ENCODE results near the gene ZNF516. TPM values are rescaled to one million over a fixed set of nuclear protein-coding genes. Genes with fewer than 3 reads are reported as not detected.

The ZNF516 gene
- total RNA-seq, 1 donor: 16.3 TPM

DNA sequence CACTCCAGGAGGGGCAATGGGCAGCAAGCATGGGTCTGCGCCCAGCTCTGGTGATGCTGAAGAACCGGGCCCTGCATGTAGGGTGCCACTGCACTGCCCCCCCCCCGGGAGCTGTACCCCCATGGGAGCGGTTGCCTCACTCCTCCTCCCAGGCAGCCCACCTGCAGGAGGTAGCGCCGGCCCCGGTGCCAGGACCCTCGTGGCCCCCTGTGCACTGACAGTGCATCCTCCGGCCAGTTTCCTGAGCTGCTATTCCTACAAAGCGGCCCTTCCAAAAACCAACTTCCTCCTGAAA lies 109.4 kb downstream of the ZNF516 start:
- Histone ChIP-seq H3K9me3 (ENCODE audit: low read depth, low read length) (no peaks in the 10 kb centered on the region), H3K27ac (ENCODE audit: low read depth, low read length) (no peak overlapping the region), H3K4me3 (ENCODE audit: insufficient read depth, low read length) (no peak overlapping the region), H3K27me3 (ENCODE audit: insufficient read depth, low read length) (no peaks in the 10 kb centered on the region), H3K4me1 (ENCODE audit: insufficient read depth, low read length) (no peaks in the 10 kb centered on the region), H3K36me3 (ENCODE audit: insufficient read depth, low read length) (no peaks in the 10 kb centered on the region), H3K4me2 (ENCODE audit: insufficient read depth, low read length) (no peak overlapping the region), H4K20me1 (ENCODE audit: insufficient read depth, low read length) (peaks cover 57% of the 10 kb centered on the region), H2AFZ (ENCODE audit: low read length) (no peak overlapping the region), H3K79me2 (ENCODE audit: insufficient read depth, low read length) (peaks cover 46% of the 10 kb centered on the region)
- TF ChIP-seq, protein P1, sequence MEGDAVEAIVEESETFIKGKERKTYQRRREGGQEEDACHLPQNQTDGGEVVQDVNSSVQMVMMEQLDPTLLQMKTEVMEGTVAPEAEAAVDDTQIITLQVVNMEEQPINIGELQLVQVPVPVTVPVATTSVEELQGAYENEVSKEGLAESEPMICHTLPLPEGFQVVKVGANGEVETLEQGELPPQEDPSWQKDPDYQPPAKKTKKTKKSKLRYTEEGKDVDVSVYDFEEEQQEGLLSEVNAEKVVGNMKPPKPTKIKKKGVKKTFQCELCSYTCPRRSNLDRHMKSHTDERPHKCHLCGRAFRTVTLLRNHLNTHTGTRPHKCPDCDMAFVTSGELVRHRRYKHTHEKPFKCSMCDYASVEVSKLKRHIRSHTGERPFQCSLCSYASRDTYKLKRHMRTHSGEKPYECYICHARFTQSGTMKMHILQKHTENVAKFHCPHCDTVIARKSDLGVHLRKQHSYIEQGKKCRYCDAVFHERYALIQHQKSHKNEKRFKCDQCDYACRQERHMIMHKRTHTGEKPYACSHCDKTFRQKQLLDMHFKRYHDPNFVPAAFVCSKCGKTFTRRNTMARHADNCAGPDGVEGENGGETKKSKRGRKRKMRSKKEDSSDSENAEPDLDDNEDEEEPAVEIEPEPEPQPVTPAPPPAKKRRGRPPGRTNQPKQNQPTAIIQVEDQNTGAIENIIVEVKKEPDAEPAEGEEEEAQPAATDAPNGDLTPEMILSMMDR (IDR thresholded peaks at IDR 0.05; ENCODE audit: extremely low read depth, low read depth, low read length): no peak
- DNase-seq (ENCODE audit: insufficient read length, low spot score, missing footprints): no peak

GRCh38 chr18:76384861-76385680 lies 110.0 kb downstream of the ZNF516 start:
- no peak for DNase-seq (ENCODE audit: insufficient read length, low spot score, missing footprints)
- Histone ChIP-seq H2AFZ (ENCODE audit: low read length) (no peak overlapping the region), H3K27me3 (ENCODE audit: insufficient read depth, low read length) (no peaks in the 10 kb centered on the region), H4K20me1 (ENCODE audit: insufficient read depth, low read length) (peaks cover 51% of the 10 kb centered on the region), H3K36me3 (ENCODE audit: insufficient read depth, low read length) (no peaks in the 10 kb centered on the region), H3K4me1 (ENCODE audit: insufficient read depth, low read length) (no peaks in the 10 kb centered on the region), H3K4me3 (ENCODE audit: insufficient read depth, low read length) (no peak overlapping the region), H3K9me3 (ENCODE audit: low read depth, low read length) (no peaks in the 10 kb centered on the region), H3K79me2 (ENCODE audit: insufficient read depth, low read length) (peaks cover 40% of the 10 kb centered on the region), H3K4me2 (ENCODE audit: insufficient read depth, low read length) (no peak overlapping the region), H3K27ac (ENCODE audit: low read depth, low read length) (no peak overlapping the region)
- TF ChIP-seq, protein P1 (IDR thresholded peaks at IDR 0.05; ENCODE audit: extremely low read depth, low read depth, low read length): no peak

DNA sequence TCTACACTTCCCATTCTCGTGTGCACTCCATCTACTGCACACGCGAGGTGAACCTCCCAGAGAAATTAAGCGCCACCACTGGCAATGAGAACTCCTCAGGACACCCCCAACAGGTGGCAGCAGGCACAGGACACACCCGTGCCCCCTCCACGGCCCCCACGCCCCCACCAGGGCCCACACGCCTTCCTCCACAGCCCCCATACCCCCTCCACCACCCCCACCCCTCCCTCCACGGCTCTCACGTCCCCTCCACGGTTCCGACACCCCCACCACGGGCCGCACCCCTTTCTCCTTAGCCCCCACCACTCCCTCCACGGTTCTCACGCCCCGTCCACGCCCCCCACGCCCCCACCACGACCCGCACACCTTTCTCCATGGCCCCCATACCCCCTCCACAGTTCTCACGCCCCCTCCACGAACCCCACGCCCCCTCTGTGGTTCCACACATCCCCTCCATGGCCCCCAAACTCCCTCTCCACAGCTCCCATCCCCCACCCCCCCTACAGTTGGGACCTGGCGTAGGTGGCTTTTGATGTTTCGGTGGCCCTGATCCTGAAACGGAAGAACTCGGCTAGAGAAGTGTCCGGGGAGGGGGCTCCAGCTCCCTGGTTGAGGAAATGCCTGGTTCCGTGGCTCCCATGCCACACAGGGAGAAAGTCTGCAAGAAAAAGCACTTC lies 110.8 kb downstream of the ZNF516 start:
- no peaks in the 10 kb centered on the region for H3K4me1 ChIP-seq (ENCODE audit: insufficient read depth, low read length)
- no peak overlapping the region for H2AFZ ChIP-seq (ENCODE audit: low read length)
- no peak overlapping the region for H3K4me3 ChIP-seq (ENCODE audit: insufficient read depth, low read length)
- peaks cover 5% of the 10 kb centered on the region for H3K36me3 ChIP-seq (ENCODE audit: insufficient read depth, low read length)
- peaks cover 43% of the 10 kb centered on the region for H4K20me1 ChIP-seq (ENCODE audit: insufficient read depth, low read length)
- H3K9me3 ChIP-seq (ENCODE audit: low read depth, low read length): no peaks in the 10 kb centered on the region
- peaks cover 34% of the 10 kb centered on the region for H3K79me2 ChIP-seq (ENCODE audit: insufficient read depth, low read length)
- DNase-seq (ENCODE audit: insufficient read length, low spot score, missing footprints): no peak
- no peaks in the 10 kb centered on the region for H3K27me3 ChIP-seq (ENCODE audit: insufficient read depth, low read length)
- TF ChIP-seq, protein P1 (IDR thresholded peaks at IDR 0.05; ENCODE audit: extremely low read depth, low read depth, low read length): no peak
- H3K4me2 ChIP-seq (ENCODE audit: insufficient read depth, low read length): no peak overlapping the region
- H3K27ac ChIP-seq (ENCODE audit: low read depth, low read length): no peak overlapping the region

DNA sequence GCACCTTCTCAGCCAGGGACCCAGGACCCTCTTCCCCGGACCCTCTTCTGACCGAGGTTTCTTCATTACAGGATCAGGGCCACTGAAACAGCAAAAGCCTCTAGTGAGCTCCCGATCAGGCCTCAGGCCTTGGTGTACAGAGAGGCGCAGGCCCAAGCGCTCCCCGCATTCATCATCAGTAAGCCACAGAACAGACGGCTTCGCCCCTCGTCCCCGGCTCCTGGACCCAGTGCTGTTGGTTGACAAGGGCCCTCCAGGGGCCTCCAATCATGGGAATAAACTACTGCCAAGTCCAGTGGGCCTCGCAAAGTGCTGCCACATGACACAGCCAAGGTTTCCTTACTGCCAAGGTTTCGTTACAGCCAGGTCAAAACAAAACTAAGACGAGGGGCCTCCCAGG lies 111.4 kb downstream of the ZNF516 start:
- H4K20me1 ChIP-seq (ENCODE audit: insufficient read depth, low read length): peaks cover 37% of the 10 kb centered on the region
- no peaks in the 10 kb centered on the region for H3K4me1 ChIP-seq (ENCODE audit: insufficient read depth, low read length)
- H3K79me2 ChIP-seq (ENCODE audit: insufficient read depth, low read length): peaks cover 28% of the 10 kb centered on the region
- no peak overlapping the region for H3K4me2 ChIP-seq (ENCODE audit: insufficient read depth, low read length)
- DNase-seq (ENCODE audit: insufficient read length, low spot score, missing footprints): no peak
- TF ChIP-seq, protein P1 (IDR thresholded peaks at IDR 0.05; ENCODE audit: extremely low read depth, low read depth, low read length): no peak
- peaks cover 5% of the 10 kb centered on the region for H3K36me3 ChIP-seq (ENCODE audit: insufficient read depth, low read length)
- H3K4me3 ChIP-seq (ENCODE audit: insufficient read depth, low read length): no peak overlapping the region
- H3K27ac ChIP-seq (ENCODE audit: low read depth, low read length): no peak overlapping the region
- H3K27me3 ChIP-seq (ENCODE audit: insufficient read depth, low read length): no peaks in the 10 kb centered on the region
- H3K9me3 ChIP-seq (ENCODE audit: low read depth, low read length): no peaks in the 10 kb centered on the region
- H2AFZ ChIP-seq (ENCODE audit: low read length): no peak overlapping the region
